ENCODE data around the gene LONRF2. TPM values are rescaled to one million over a fixed set of nuclear protein-coding genes. Genes with fewer than 3 reads are reported as not detected.

LONRF2 gene
- total RNA-seq, 1 experiment from 2014 or later, result 0.33 TPM

DNA sequence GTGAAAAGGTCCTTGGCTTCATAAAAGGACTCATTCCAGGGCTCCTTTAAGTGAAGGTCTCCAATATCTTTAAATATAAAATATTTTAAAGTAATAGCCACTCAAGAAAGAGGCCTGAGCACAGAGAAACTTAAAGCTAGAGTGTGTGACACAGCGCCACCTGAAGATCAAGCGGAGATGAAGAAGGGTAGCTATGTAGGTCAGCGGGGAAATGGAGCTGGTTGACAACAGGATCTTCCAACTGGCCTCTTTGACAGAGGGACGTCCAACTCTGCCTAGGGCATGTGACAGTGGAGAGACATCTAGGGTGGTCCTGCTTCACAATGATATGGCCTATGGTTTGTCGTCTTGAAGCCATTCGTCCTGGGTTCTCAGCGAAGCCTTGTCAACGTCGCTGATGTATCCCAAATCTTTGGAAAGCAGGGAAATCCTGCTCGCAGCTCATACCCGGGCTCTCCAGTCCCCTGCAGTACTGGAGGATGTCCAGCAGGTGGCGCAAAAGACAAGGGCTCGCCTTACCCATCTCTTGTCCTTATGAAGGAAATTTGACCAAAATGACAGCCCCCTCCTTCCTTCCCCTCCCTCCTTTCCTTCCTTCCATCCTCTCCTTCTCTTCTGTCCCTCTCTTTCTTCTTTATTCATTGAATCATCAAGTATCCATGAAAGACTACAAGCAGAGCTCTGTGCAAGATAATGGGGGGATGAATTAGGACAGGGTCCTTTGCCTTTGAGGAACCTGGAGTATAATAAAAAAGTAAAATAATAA lies 59.6 kb downstream of the LONRF2 start:
- H3K9me3 Mint-ChIP-seq, result no peaks in the 10 kb centered on the region
- ChIA-PET POLR2A (no interaction called here), CTCF (interaction anchor here (0.5 to 8.4 kb wide), 134 partner anchors 10 to 859 kb away, joined by 3 to 433 read pairs (median 4); partner anchors contain the start of genes CHST10, LONRF2 and PDCL3)
- DNase-seq (ENCODE audit: low spot score), result peak; percentile 84
- H3K4me1 Mint-ChIP-seq, result peaks cover 12% of the 10 kb centered on the region
- no peaks in the 10 kb centered on the region for H3K36me3 Mint-ChIP-seq
- no peak overlapping the region for H3K27ac Mint-ChIP-seq
- peak overlapping the region; percentile 51 for H3K4me3 Mint-ChIP-seq
- H3K27me3 Mint-ChIP-seq (ENCODE audit: low read depth), result no peaks in the 10 kb centered on the region
- TF ChIP-seq RELA (CRISPR knock-in tag; IDR thresholded peaks at IDR 0.05; ENCODE audit: borderline replicate concordance) (no peak), NFE2L1 (CRISPR knock-in tag; IDR thresholded peaks at IDR 0.05) (no peak), CTCF (IDR thresholded peaks at IDR 0.05) (peak; percentile 99)
- peak; percentile 74 for ATAC-seq

- H3K27ac Mint-ChIP-seq, result no peak overlapping the region
- TF ChIP-seq GTF2I (CRISPR knock-in tag; conservative IDR thresholded peaks at IDR 0.05), result no peak
- no peak for TF ChIP-seq JUN (CRISPR knock-in tag; IDR thresholded peaks at IDR 0.05)
- TF ChIP-seq HMGA2 (CRISPR knock-in tag; IDR thresholded peaks at IDR 0.05), result no peak
- TF ChIP-seq TEAD1 (CRISPR knock-in tag; IDR thresholded peaks at IDR 0.05), result no peak
- TF ChIP-seq, protein P1, sequence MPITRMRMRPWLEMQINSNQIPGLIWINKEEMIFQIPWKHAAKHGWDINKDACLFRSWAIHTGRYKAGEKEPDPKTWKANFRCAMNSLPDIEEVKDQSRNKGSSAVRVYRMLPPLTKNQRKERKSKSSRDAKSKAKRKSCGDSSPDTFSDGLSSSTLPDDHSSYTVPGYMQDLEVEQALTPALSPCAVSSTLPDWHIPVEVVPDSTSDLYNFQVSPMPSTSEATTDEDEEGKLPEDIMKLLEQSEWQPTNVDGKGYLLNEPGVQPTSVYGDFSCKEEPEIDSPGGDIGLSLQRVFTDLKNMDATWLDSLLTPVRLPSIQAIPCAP (CRISPR knock-in tag; IDR thresholded peaks at IDR 0.05), result no peak
- no peak for TF ChIP-seq CTCF (IDR thresholded peaks at IDR 0.05)
- POLR2A ChIA-PET, result interaction anchor here (0.8 kb wide), 1 partner anchor 346 kb away, joined by 5 read pairs; no protein-coding TSS in a partner anchor
- no peaks in the 10 kb centered on the region for H3K36me3 Mint-ChIP-seq
- H3K4me3 Mint-ChIP-seq, result no peak overlapping the region
- CTCF ChIA-PET, result interaction anchor here (0.6 to 8.4 kb wide), 95 partner anchors 10 to 820 kb away, joined by 3 to 433 read pairs (median 5); partner anchors contain the start of genes CHST10, LONRF2 and PDCL3
- H3K27me3 Mint-ChIP-seq (ENCODE audit: low read depth), result no peaks in the 10 kb centered on the region
- no peak for DNase-seq (ENCODE audit: low spot score)
- no peak for ATAC-seq
- H3K4me1 Mint-ChIP-seq, result peaks cover 12% of the 10 kb centered on the region
- 0 out of 2 replicates have a peak, but pooled peaks cover 3% of the 10 kb centered on the region for H3K9me3 Mint-ChIP-seq
Observed at GRCh38 chr2:100262046-100262445, 60.3 kb downstream of the LONRF2 start.

DNA sequence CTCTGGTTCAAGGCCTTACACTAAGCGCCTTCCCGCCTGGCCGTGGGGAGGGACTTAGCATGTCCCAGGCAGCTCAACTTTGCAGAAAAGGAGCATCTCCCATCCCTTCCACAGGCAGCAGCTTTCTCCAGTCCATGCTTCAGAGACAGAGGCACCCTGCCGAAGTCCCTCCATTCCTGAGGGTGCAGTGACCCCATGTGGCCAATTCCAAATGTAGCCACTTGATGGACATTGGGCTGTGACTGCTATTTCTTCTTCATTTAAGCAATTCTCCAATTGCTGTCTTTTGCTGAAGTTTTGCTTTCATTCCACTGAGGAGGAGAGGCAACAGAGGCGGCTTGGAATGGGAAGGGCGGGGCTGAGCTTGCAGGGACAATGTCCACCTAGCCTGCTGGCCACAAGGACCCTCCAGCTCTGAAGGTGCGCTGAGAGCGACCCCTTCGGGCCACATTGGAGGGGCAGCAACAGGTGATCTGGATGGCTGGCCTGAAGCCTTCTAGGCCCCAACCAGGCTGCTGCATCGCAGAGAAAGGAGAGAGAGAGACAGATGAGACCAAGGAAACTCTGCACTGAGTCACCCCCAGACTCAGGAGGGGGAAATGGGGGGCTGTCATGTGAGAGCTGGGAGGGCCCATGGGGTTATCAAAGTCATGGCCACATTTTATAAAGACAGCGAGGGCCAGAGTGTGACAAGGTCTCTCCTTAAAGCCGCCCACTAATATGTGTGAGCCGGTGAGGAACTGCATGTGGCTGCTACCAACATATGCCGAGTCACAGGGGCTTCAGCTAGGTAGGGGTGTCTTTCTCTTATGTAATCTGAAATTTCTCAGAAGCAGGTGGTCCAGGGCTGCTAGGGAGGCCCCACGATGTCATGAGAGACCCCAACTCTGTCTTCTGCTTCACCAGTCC lies 61.3 kb downstream of the LONRF2 start:
- POLR2A ChIA-PET, result no interaction called here

More for the DNA sequence above, 61.3 kb downstream of the LONRF2 start:
- ATAC-seq (peak; percentile 81), DNase-seq (ENCODE audit: low spot score) (peak; percentile 80)
- no peaks in the 10 kb centered on the region for H3K27me3 Mint-ChIP-seq (ENCODE audit: low read depth)
- 0 out of 2 replicates have a peak, but pooled peaks cover 4% of the 10 kb centered on the region for H3K9me3 Mint-ChIP-seq
- no peaks in the 10 kb centered on the region for H3K36me3 Mint-ChIP-seq
- H3K27ac Mint-ChIP-seq, result no peak overlapping the region
- peak; percentile 50; the same call in 1 of the 2 replicates for TF ChIP-seq ZNF121 (CRISPR knock-in tag; IDR thresholded peaks at IDR 0.05)
- TF ChIP-seq ZNF425 (CRISPR knock-in tag; conservative IDR thresholded peaks at IDR 0.05), result no peak
- peak; percentile 41 for TF ChIP-seq CTCF (IDR thresholded peaks at IDR 0.05)
- TF ChIP-seq, protein P2, sequence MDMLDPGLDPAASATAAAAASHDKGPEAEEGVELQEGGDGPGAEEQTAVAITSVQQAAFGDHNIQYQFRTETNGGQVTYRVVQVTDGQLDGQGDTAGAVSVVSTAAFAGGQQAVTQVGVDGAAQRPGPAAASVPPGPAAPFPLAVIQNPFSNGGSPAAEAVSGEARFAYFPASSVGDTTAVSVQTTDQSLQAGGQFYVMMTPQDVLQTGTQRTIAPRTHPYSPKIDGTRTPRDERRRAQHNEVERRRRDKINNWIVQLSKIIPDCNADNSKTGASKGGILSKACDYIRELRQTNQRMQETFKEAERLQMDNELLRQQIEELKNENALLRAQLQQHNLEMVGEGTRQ (CRISPR knock-in tag; IDR thresholded peaks at IDR 0.05), result peak; percentile 22; the same call in 1 of the 2 replicates
- peaks cover 12% of the 10 kb centered on the region for H3K4me1 Mint-ChIP-seq
- H3K4me3 Mint-ChIP-seq, result no peak overlapping the region
- CTCF ChIA-PET, result interaction anchor here (0.6 to 8.4 kb wide), 73 partner anchors 8 to 924 kb away, joined by 3 to 433 read pairs (median 4); partner anchors contain the start of genes AFF3, CHST10, EIF5B and LONRF2

All from WTC11 (cell line).